Activated CD8-positive, alpha-beta memory T cell treated with anti-CD3 and anti-CD28 coated beads, Interleukin-2, amount 50 U/mL, for 1 hour (primary cell): ENCODE measurements around the gene DLL1.

Experiments used
- DNase-seq: peaks from one replicate; pipeline ENCODE4 v3.0.0-alpha.2; 2020; ENCODE audit errors: extremely low read depth

Gene DLL1

GRCh38 chr6:170283212-170284081, 7.4 kb downstream of the DLL1 start:
- no peak for DNase-seq

- DNase-seq, result no peak
Observed at GRCh38 chr6:170282512-170283158, 8.2 kb downstream of the DLL1 start.

GRCh38 chr6:170281331-170282292, 9.3 kb downstream of the DLL1 start:
- no peak for DNase-seq

GRCh38 chr6:170280689-170281045, 10.2 kb downstream of the DLL1 start:
- no peak for DNase-seq

- DNase-seq, result no peak
Observed at GRCh38 chr6:170279977-170280688, 10.7 kb downstream of the DLL1 start.

GRCh38 chr6:170279426-170279825, 11.5 kb downstream of the DLL1 start:
- DNase-seq, result no peak

GRCh38 chr6:170278743-170279094, 12.2 kb downstream of the DLL1 start:
- no peak for DNase-seq

- no peak for DNase-seq
Observed at GRCh38 chr6:170277893-170278742, 12.8 kb downstream of the DLL1 start.

GRCh38 chr6:170276369-170277057, 14.4 kb downstream of the DLL1 start:
- no peak for DNase-seq

- no peak for DNase-seq
Observed at GRCh38 chr6:170274713-170275560, 15.9 kb downstream of the DLL1 start.

GRCh38 chr6:170273681-170274080, 17.2 kb downstream of the DLL1 start:
- no peak for DNase-seq

- no peak for DNase-seq
Observed at GRCh38 chr6:170273191-170273590, 17.7 kb downstream of the DLL1 start.

- no peak for DNase-seq
Observed at GRCh38 chr6:170272341-170273065, 18.4 kb downstream of the DLL1 start.

GRCh38 chr6:170271771-170272314, 19.0 kb downstream of the DLL1 start:
- DNase-seq, result no peak

GRCh38 chr6:170270984-170271593, 19.8 kb downstream of the DLL1 start:
- no peak for DNase-seq

- DNase-seq, result no peak
Observed at GRCh38 chr6:170269846-170270541, 20.9 kb downstream of the DLL1 start.
